A673 (cell line): ENCODE results near the gene OARD1. TPM values are rescaled to one million over a fixed set of nuclear protein-coding genes. Genes with fewer than 3 reads are reported as not detected.

ENCODE experiments used
- BruUV-seq: library from RNA; stranded (reverse); fragments of 400-500 nt; replicated peaks from 2 replicates; lab custom pipeline; 2021; lab: Mats Ljungman, UMichigan
- CTCF ChIA-PET: fragments of 300-600 bp; sonication (Branson Sonifier 250); formaldehyde crosslinking; loops from one replicate; lab custom pipeline; 2022; ENCODE audit warnings: antibody characterized with exemption; lab: Charles Lee
- POLR2A ChIA-PET: fragments of 300-600 bp; sonication (Branson Sonifier 250); formaldehyde crosslinking; loops from one replicate; lab custom pipeline; 2022; ENCODE audit warnings: antibody characterized with exemption; ENCODE audit not compliant: low non-redundant PET; lab: Charles Lee
- DNase-seq: peaks from one replicate; pipeline ENCODE4 v3.0.0-alpha.2; 2015; ENCODE audit warnings: low spot score
- H3K27ac ChIP-seq: fragments of 200-600 bp; sonication (generic); 2 replicates; pipeline ENCODE4 v1.5.1; 2016; ENCODE audit warnings: mixed run types, low read depth, mild to moderate bottlenecking, mixed read lengths, antibody characterized with exemption, low read length; ENCODE audit not compliant: poor library complexity, severe bottlenecking
- H3K27me3 ChIP-seq: fragments of 200-600 bp; sonication (generic); replicated peaks from 2 replicates; pipeline ENCODE4 v1.6.1; 2017; ENCODE audit warnings: mixed run types, low read depth, mild to moderate bottlenecking, mixed read lengths, antibody characterized with exemption, low read length; ENCODE audit not compliant: insufficient read depth, poor library complexity
- H3K36me3 ChIP-seq: fragments of 200-600 bp; sonication (generic); 2 replicates; pipeline ENCODE4 v1.6.1; 2016; ENCODE audit warnings: mixed run types, mild to moderate bottlenecking, mixed read lengths, antibody characterized with exemption, low read length; ENCODE audit not compliant: insufficient read depth, poor library complexity, severe bottlenecking
- H3K4me1 ChIP-seq: fragments of 200-600 bp; sonication (generic); 2 replicates; pipeline ENCODE4 v1.6.1; 2017; ENCODE audit warnings: mixed run types, mild to moderate bottlenecking, mixed read lengths, antibody characterized with exemption, low read length; ENCODE audit not compliant: insufficient read depth, poor library complexity, severe bottlenecking
- H3K4me3 ChIP-seq: fragments of 200-600 bp; sonication (generic); 2 replicates; pipeline ENCODE4 v1.5.1; 2016; ENCODE audit warnings: low read depth, mixed run types, mild to moderate bottlenecking, mixed read lengths, low read length; ENCODE audit not compliant: poor library complexity, severe bottlenecking
- H3K9me3 ChIP-seq: fragments of 200-600 bp; sonication (generic); 2 replicates; pipeline ENCODE4 v1.6.1; 2016; ENCODE audit warnings: mixed run types, low read depth, mild to moderate bottlenecking, mixed read lengths, antibody characterized with exemption, low read length; ENCODE audit not compliant: poor library complexity, severe bottlenecking
- CTCF ChIP-seq: fragments of 300-800, 200-600 bp; sonication (generic); conservative IDR thresholded peaks from 2 replicates; pipeline ENCODE4 v1.5.1; 2017; ENCODE audit warnings: low read depth, mild to moderate bottlenecking, antibody characterized with exemption, low read length, moderate library complexity, mixed read lengths
- EZH2 ChIP-seq: fragments of 200-600 bp; sonication (generic); IDR thresholded peaks from 2 replicates; pipeline ENCODE4 v1.6.1; 2017; ENCODE audit warnings: borderline replicate concordance, low read depth, mild to moderate bottlenecking, mixed read lengths, antibody characterized with exemption, low read length; ENCODE audit not compliant: poor library complexity, severe bottlenecking
- intact Hi-C: fragments of 100-400 bp; cut with micrococcal nuclease; formaldehyde crosslinking; loops from one replicate; pipeline ENCODE4 v1.10.0; 2022; ENCODE audit not compliant: unreplicated experiment
- total RNA-seq: library from RNA; stranded (reverse); gene quantifications from 2 replicates; pipeline ENCODE4 v1.2.3, GENCODE V29; 2021

The OARD1 gene
- total RNA-seq, 1 experiment from 2014 or later = 27.3 TPM

GRCh38 chr6:41080621-41081020 lies 8.5 kb upstream of the OARD1 start:
- H3K27ac ChIP-seq = no peak overlapping the region
- no peak for DNase-seq
- BruUV-seq = no TSS peak
- CTCF ChIA-PET = no interaction called here
- H3K27me3 ChIP-seq = no peaks in the 10 kb centered on the region
- TF ChIP-seq CTCF (no peak), EZH2 (no peak)
- POLR2A ChIA-PET = no interaction called here
- no peaks in the 10 kb centered on the region for H3K9me3 ChIP-seq
- no peak overlapping the region for H3K4me3 ChIP-seq
- peaks cover 42% of the 10 kb centered on the region for H3K36me3 ChIP-seq
- H3K4me1 ChIP-seq = peaks cover 1% of the 10 kb centered on the region
- intact Hi-C loops = no loop called here

GRCh38 chr6:41079080-41079479 lies 6.9 kb upstream of the OARD1 start:
- intact Hi-C loops = no loop called here
- no TSS peak for BruUV-seq

GRCh38 chr6:41078101-41078500 lies 5.9 kb upstream of the OARD1 start:
- H3K4me1 ChIP-seq = peaks cover 17% of the 10 kb centered on the region
- no peaks in the 10 kb centered on the region for H3K27me3 ChIP-seq
- no TSS peak for BruUV-seq
- intact Hi-C loops = no loop called here
- H3K36me3 ChIP-seq = peaks cover 22% of the 10 kb centered on the region
- no peak overlapping the region for H3K4me3 ChIP-seq
- ChIA-PET POLR2A (no interaction called here), CTCF (no interaction called here)
- TF ChIP-seq CTCF (no peak), EZH2 (no peak)
- no peak overlapping the region for H3K27ac ChIP-seq
- H3K9me3 ChIP-seq = no peaks in the 10 kb centered on the region
- DNase-seq = no peak

More at GRCh38 chr6:41079080-41079479, 6.9 kb upstream of the OARD1 start:
- POLR2A ChIA-PET = no interaction called here
- Histone ChIP-seq H3K36me3 (peaks cover 29% of the 10 kb centered on the region), H3K27me3 (no peaks in the 10 kb centered on the region), H3K4me1 (peaks cover 16% of the 10 kb centered on the region), H3K9me3 (no peaks in the 10 kb centered on the region), H3K4me3 (no peak overlapping the region), H3K27ac (no peak overlapping the region)
- TF ChIP-seq CTCF (no peak), EZH2 (no peak)
- DNase-seq = no peak
- CTCF ChIA-PET = no interaction called here
